Measurements from ENCODE around the gene PTPRO. TPM values are rescaled to one million over a fixed set of nuclear protein-coding genes. Genes with fewer than 3 reads are reported as not detected.

The PTPRO gene
- total RNA-seq, 6 experiments from 2014 or later: 0.43 to 2.7 (median 1.1) TPM

DNA sequence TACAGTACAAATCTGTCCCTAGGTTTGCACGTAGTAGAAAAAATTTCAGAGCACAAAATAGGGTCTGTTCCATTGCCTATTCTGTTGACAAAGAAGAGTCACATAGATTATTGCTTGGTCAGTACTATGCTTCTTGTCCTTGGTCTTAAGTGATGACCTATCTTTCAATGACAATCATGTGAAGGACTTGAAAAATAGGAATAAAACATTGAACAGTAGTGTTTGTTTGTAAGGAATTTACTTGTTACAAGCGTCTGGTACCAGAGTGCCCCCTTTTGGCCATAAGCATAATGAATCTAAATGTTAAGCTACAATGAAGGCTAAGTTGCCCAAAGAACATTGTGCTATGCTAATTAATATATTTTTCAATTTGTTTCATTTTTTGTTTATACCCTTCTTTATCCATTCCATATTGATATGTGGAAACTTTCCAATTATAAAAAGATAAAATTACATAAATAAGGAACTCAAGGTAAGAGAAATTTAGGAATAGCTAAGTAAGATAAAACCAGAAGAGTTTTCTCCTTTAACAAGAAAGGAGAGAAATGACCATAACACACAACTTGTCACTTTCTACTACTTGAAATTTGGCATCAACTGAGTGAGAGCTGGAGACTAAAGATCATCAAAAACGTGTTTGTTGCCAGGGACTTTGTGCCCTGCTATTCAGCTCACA is 262.2 kb downstream of the PTPRO start:
- DNase-seq (no peak), ATAC-seq (peak; percentile 62 to 72 (median 63))
- H3K9me3 ChIP-seq: no peaks in the 10 kb centered on the region
- peak; percentile 55 to 70 (median 62) for TF ChIP-seq CTCF (IDR thresholded peaks at IDR 0.05)
- TF ChIP-seq POLR2A (IDR thresholded peaks at IDR 0.05): no peak
- no peaks in the 10 kb centered on the region for H3K27me3 ChIP-seq
- H3K36me3 ChIP-seq: no peaks in the 10 kb centered on the region
- no peak overlapping the region for H3K4me3 ChIP-seq
- H3K27ac ChIP-seq: no peak overlapping the region
- intact Hi-C loops (cut with DNase I): loop anchor here in 1 of 2 donors (5.0 kb wide), 1 partner anchor 273 kb away; no protein-coding TSS in a partner anchor
- whole genome bisulfite sequencing (ENCODE audit: insufficient coverage, low coverage, low lambda C conversion rate, missing lambda C conversion rate): 27% methylated on average over 3 of the region's 3 CpGs
- no peaks in the 10 kb centered on the region for H3K4me1 ChIP-seq

- Histone ChIP-seq H3K9me3 (no peaks in the 10 kb centered on the region), H3K4me3 (no peak overlapping the region), H3K27me3 (no peaks in the 10 kb centered on the region), H3K27ac (no peak overlapping the region), H3K4me1 (peaks cover 0 to 4% (median 0%) of the 10 kb centered on the region in 4 donors), H3K36me3 (no peaks in the 10 kb centered on the region)
- no peak for ATAC-seq
- TF ChIP-seq CTCF (IDR thresholded peaks at IDR 0.05) (no peak), POLR2A (IDR thresholded peaks at IDR 0.05) (no peak)
- intact Hi-C loops (cut with DNase I): loop anchor here (5.0 to 10.0 kb wide), 2 partner anchors 265 to 268 kb away; no protein-coding TSS in a partner anchor
- 49% methylated on average over 7 of the region's 8 CpGs for WGBS (ENCODE audit: insufficient coverage, low coverage, low lambda C conversion rate, missing lambda C conversion rate)
- no peak for DNase-seq
These were observed 267.2 kb downstream of the PTPRO start for GRCh38 chr12:15589328-15590032.

- no peak overlapping the region for H3K27ac ChIP-seq
- WGBS (ENCODE audit: insufficient coverage, low coverage, low lambda C conversion rate, missing lambda C conversion rate): 10% methylated on average over 15 of the region's 16 CpGs
- no peaks in the 10 kb centered on the region for H3K9me3 ChIP-seq
- ATAC-seq (peak; percentile 98 to 99 (median 98)), DNase-seq (peak in 2 of 3 donors; percentile 33 to 53)
- H3K4me1 ChIP-seq: peaks cover 0 to 4% (median 0%) of the 10 kb centered on the region in 4 donors
- no peaks in the 10 kb centered on the region for H3K27me3 ChIP-seq
- H3K36me3 ChIP-seq: no peaks in the 10 kb centered on the region
- peak overlapping the region in 1 of 3 donors; percentile 29 for H3K4me3 ChIP-seq
- TF ChIP-seq CTCF (IDR thresholded peaks at IDR 0.05) (peak; percentile 86 to 95 (median 90)), POLR2A (IDR thresholded peaks at IDR 0.05) (no peak)
- intact Hi-C loops (cut with DNase I): loop anchor here in 1 of 2 donors (10.0 kb wide), 1 partner anchor 264 kb away; no protein-coding TSS in a partner anchor
These were observed 268.0 kb downstream of the PTPRO start for GRCh38 chr12:15590180-15590826.

DNA sequence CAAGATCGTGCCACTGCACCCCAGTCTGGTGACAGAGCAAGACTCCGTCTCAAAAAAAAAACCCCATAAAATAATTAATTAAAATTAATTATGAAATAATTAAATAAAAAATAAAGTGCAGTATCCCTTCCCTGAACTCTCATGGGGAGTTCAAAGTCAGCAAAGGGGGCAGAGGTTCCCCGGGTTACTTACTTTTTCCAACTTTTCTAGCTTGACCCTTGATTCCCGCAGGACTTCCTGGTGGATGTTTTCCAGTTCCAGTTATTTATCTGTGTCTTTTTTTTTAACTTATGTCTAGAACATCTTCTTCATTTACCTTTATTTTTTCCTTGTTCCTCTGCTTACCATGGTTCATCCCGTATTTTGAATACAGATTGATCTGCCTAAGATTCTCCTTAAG is 269.5 kb downstream of the PTPRO start:
- no peaks in the 10 kb centered on the region for H3K36me3 ChIP-seq
- 79% methylated on average over 5 of the region's 5 CpGs for WGBS (ENCODE audit: insufficient coverage, low coverage, low lambda C conversion rate, missing lambda C conversion rate)
- no peaks in the 10 kb centered on the region for H3K27me3 ChIP-seq
- H3K27ac ChIP-seq: no peak overlapping the region
- H3K9me3 ChIP-seq: no peaks in the 10 kb centered on the region
- ATAC-seq (no peak), DNase-seq (no peak)
- intact Hi-C loops (cut with DNase I): loop anchor here in 1 of 2 donors (10.0 kb wide), 1 partner anchor 263 kb away; no protein-coding TSS in a partner anchor
- peaks cover 0 to 4% (median 0%) of the 10 kb centered on the region in 4 donors for H3K4me1 ChIP-seq
- no peak for TF ChIP-seq POLR2A (IDR thresholded peaks at IDR 0.05)
- TF ChIP-seq CTCF (IDR thresholded peaks at IDR 0.05): no peak
- no peak overlapping the region for H3K4me3 ChIP-seq
